Measurements from ENCODE around the gene ACVR1C. TPM values are rescaled to one million over a fixed set of nuclear protein-coding genes. Genes with fewer than 3 reads are reported as not detected.

The ACVR1C gene
- total RNA-seq, 1 experiment from 2014 or later: 0.40 TPM

- TF ChIP-seq CTCF (conservative IDR thresholded peaks at IDR 0.05; ENCODE audit: low read depth, low read length) (no peak), EZH2 (IDR thresholded peaks at IDR 0.05; ENCODE audit: low read length, unreplicated experiment) (no peak)
- ATAC-seq (no peak), DNase-seq (no peak)
- ChIA-PET CTCF (no interaction called here), POLR2A (ENCODE audit: unreplicated experiment) (no interaction called here)
- no peak overlapping the region for H3K9ac ChIP-seq (ENCODE audit: low read length)
- no peaks in the 10 kb centered on the region for H3K79me2 ChIP-seq (ENCODE audit: low read length)
- H3K27ac ChIP-seq (ENCODE audit: low read length): no peak overlapping the region
- no peaks in the 10 kb centered on the region for H3K27me3 ChIP-seq (ENCODE audit: low read length)
- H3K9me3 ChIP-seq (ENCODE audit: low read length): no peaks in the 10 kb centered on the region
- no peaks in the 10 kb centered on the region for H3K36me3 ChIP-seq (ENCODE audit: low read depth, low read length)
- no peaks in the 10 kb centered on the region for H3F3A ChIP-seq (ENCODE audit: low read length, unreplicated experiment)
- no peak overlapping the region for H3K4me2 ChIP-seq (ENCODE audit: low read length)
- no peaks in the 10 kb centered on the region for H3K9me2 ChIP-seq (replicated peaks; ENCODE audit: low read length)
- no peaks in the 10 kb centered on the region for H3K4me1 ChIP-seq (ENCODE audit: insufficient read depth, low read length)
- intact Hi-C loops (cut with micrococcal nuclease): no loop called here
- no peak overlapping the region for H2AFZ ChIP-seq (ENCODE audit: low read length)
- H4K20me1 ChIP-seq (ENCODE audit: low read length): no peaks in the 10 kb centered on the region
- no peak overlapping the region for H3K4me3 ChIP-seq (ENCODE audit: low read length)
- BruUV-seq (replicated peaks): no TSS peak
Observed at GRCh38 chr2:157479081-157480027, 149.3 kb downstream of the ACVR1C start.

GRCh38 chr2:157477919-157478318 lies 150.7 kb downstream of the ACVR1C start:
- ChIA-PET POLR2A (ENCODE audit: unreplicated experiment) (no interaction called here), CTCF (no interaction called here)
- H3K27ac ChIP-seq (ENCODE audit: low read length): no peak overlapping the region
- H2AFZ ChIP-seq (ENCODE audit: low read length): no peak overlapping the region
- H3K4me2 ChIP-seq (ENCODE audit: low read length): no peak overlapping the region
- DNase-seq: no peak
- no peaks in the 10 kb centered on the region for H3F3A ChIP-seq (ENCODE audit: low read length, unreplicated experiment)
- BruUV-seq (replicated peaks): no TSS peak
- no peaks in the 10 kb centered on the region for H3K4me1 ChIP-seq (ENCODE audit: insufficient read depth, low read length)
- no peaks in the 10 kb centered on the region for H4K20me1 ChIP-seq (ENCODE audit: low read length)
- no peaks in the 10 kb centered on the region for H3K9me2 ChIP-seq (replicated peaks; ENCODE audit: low read length)
- H3K4me3 ChIP-seq (ENCODE audit: low read length): no peak overlapping the region
- H3K27me3 ChIP-seq (ENCODE audit: low read length): no peaks in the 10 kb centered on the region
- no peaks in the 10 kb centered on the region for H3K79me2 ChIP-seq (ENCODE audit: low read length)
- TF ChIP-seq CTCF (conservative IDR thresholded peaks at IDR 0.05; ENCODE audit: low read depth, low read length) (no peak), EZH2phosphoT487 (IDR thresholded peaks at IDR 0.05; ENCODE audit: borderline replicate concordance, low read length) (no peak), EZH2 (IDR thresholded peaks at IDR 0.05; ENCODE audit: low read length, unreplicated experiment) (no peak)
- H3K9ac ChIP-seq (ENCODE audit: low read length): no peak overlapping the region
- H3K36me3 ChIP-seq (ENCODE audit: low read depth, low read length): no peaks in the 10 kb centered on the region
- no peak for ATAC-seq
- no peaks in the 10 kb centered on the region for H3K9me3 ChIP-seq (ENCODE audit: low read length)
- intact Hi-C loops (cut with micrococcal nuclease): no loop called here
